ENCODE measurements around the gene TMEM132D.

GRCh38 chr12:129169928-129170327, 733.9 kb downstream of the TMEM132D start:
- TF ChIP-seq CTCF (IDR thresholded peaks at IDR 0.05), result no peak
- TF ChIP-seq POLR2AphosphoS5 (IDR thresholded peaks at IDR 0.05; ENCODE audit: insufficient read depth in 1 of 2, low read depth in 1 of 2), result no peak

All from vagina (tissue), 2 donors.